WTC11 (cell line): ENCODE data around the gene ICA1. TPM values are rescaled to one million over a fixed set of nuclear protein-coding genes. Genes with fewer than 3 reads are reported as not detected.

ENCODE experiments used
- ATAC-seq: fragments of 200-7000 bp; cut with Tn5 transposase; 2 replicates; pipeline ENCODE4 v1.10.0; 2021; ENCODE audit warnings: mild to moderate bottlenecking, moderate library complexity
- CTCF ChIA-PET: fragments of 300-600 bp; sonication (Branson Sonifier 250); formaldehyde crosslinking; loops from one replicate; lab custom pipeline; 2021; ENCODE audit warnings: antibody characterized with exemption; lab: Charles Lee
- POLR2A ChIA-PET: fragments of 350-600 bp; sonication (Branson Sonifier 250); formaldehyde crosslinking; loops from one replicate; lab custom pipeline; 2021; ENCODE audit warnings: antibody characterized with exemption; lab: Charles Lee
- DNase-seq: peaks from one replicate; pipeline ENCODE4 v3.0.0; 2021; ENCODE audit warnings: low spot score
- H3K27ac Mint-ChIP-seq: 2 replicates; pipeline ENCODE4 v1.8.0; 2021; ENCODE audit warnings: mixed read lengths
- H3K27me3 Mint-ChIP-seq: 2 replicates; pipeline ENCODE4 v1.8.0; 2021; ENCODE audit warnings: low read depth, mild to moderate bottlenecking, moderate library complexity, mixed read lengths
- H3K36me3 Mint-ChIP-seq: 2 replicates; pipeline ENCODE4 v1.8.0; 2021; ENCODE audit warnings: mixed read lengths
- H3K4me1 Mint-ChIP-seq: 2 replicates; pipeline ENCODE4 v1.8.0; 2022; ENCODE audit warnings: mixed read lengths
- H3K4me3 Mint-ChIP-seq: 2 replicates; pipeline ENCODE4 v1.8.0; 2021; ENCODE audit warnings: mild to moderate bottlenecking, moderate library complexity, mixed read lengths
- H3K9me3 Mint-ChIP-seq: 2 replicates; pipeline ENCODE4 v1.8.0; 2021; ENCODE audit warnings: mixed read lengths
- ATF1 ChIP-seq: sonication (generic); formaldehyde crosslinking; IDR thresholded peaks from 2 replicates; pipeline ENCODE4 v1.8.1; 2023; ENCODE audit warnings: mild to moderate bottlenecking, moderate library complexity, missing genetic modification reagents
- CBFB ChIP-seq: sonication (generic); formaldehyde crosslinking; IDR thresholded peaks from 2 replicates; pipeline ENCODE4 v1.8.1; 2022; ENCODE audit warnings: mild to moderate bottlenecking, low read depth, missing genetic modification reagents
- CREB1 ChIP-seq: sonication (generic); formaldehyde crosslinking; IDR thresholded peaks from 2 replicates; pipeline ENCODE4 v1.8.0; 2023; ENCODE audit warnings: mild to moderate bottlenecking, missing genetic modification reagents
- ELF4 ChIP-seq: sonication (generic); formaldehyde crosslinking; IDR thresholded peaks from 2 replicates; pipeline ENCODE4 v1.8.1; 2022; ENCODE audit warnings: low read depth, mild to moderate bottlenecking, moderate library complexity, missing genetic modification reagents
- ESRRA ChIP-seq: sonication (generic); formaldehyde crosslinking; IDR thresholded peaks from 2 replicates; pipeline ENCODE4 v1.8.1; 2022; ENCODE audit warnings: mild to moderate bottlenecking, missing genetic modification reagents, borderline replicate concordance
- IRF2 ChIP-seq: sonication (generic); formaldehyde crosslinking; IDR thresholded peaks from 2 replicates; pipeline ENCODE4 v1.8.0; 2022; ENCODE audit warnings: low read depth, missing genetic modification reagents, borderline replicate concordance
- KAT7 ChIP-seq: sonication (generic); formaldehyde crosslinking; IDR thresholded peaks from 2 replicates; pipeline ENCODE4 v1.8.1; 2023; ENCODE audit warnings: missing genetic modification reagents, mild to moderate bottlenecking, borderline replicate concordance
- OVOL2 ChIP-seq: fragments of 250-450 bp; sonication (Bioruptor Pico); IDR thresholded peaks from 2 replicates; pipeline ENCODE4 v1.9.0; 2021; ENCODE audit warnings: mild to moderate bottlenecking, borderline replicate concordance
- PRRX2 ChIP-seq: fragments of 250-450 bp; sonication (Bioruptor Pico); IDR thresholded peaks from 2 replicates; pipeline ENCODE4 v1.8.0; 2021; ENCODE audit warnings: mild to moderate bottlenecking
- RELA ChIP-seq: sonication (generic); formaldehyde crosslinking; IDR thresholded peaks from 2 replicates; pipeline ENCODE4 v1.8.1; 2022; ENCODE audit warnings: missing genetic modification reagents, mild to moderate bottlenecking, borderline replicate concordance
- SMAD3 ChIP-seq: sonication (generic); formaldehyde crosslinking; IDR thresholded peaks from 2 replicates; pipeline ENCODE4 v1.8.0; 2022; ENCODE audit warnings: missing genetic modification reagents, mild to moderate bottlenecking, borderline replicate concordance
- ZNF263 ChIP-seq: sonication (generic); formaldehyde crosslinking; IDR thresholded peaks from 2 replicates; pipeline ENCODE4 v1.8.1; 2022; ENCODE audit warnings: low read depth, mild to moderate bottlenecking, moderate library complexity, missing genetic modification reagents
- ZNF396 ChIP-seq: fragments of 250-450 bp; sonication (Bioruptor Pico); IDR thresholded peaks from 2 replicates; pipeline ENCODE4 v1.8.0; 2021; ENCODE audit warnings: mild to moderate bottlenecking, moderate library complexity, borderline replicate concordance
- total RNA-seq: library from RNA; stranded (reverse); gene quantifications from 3 replicates; pipeline ENCODE4 v1.2.3, GENCODE V29; 2021
- TF ChIP-seq, protein P1 (sequence below): fragments of 250-450 bp; sonication (Bioruptor Pico); IDR thresholded peaks from 2 replicates; pipeline ENCODE4 v1.9.0; 2021; ENCODE audit warnings: moderate library complexity, mild to moderate bottlenecking, inconsistent platforms, borderline replicate concordance
- TF ChIP-seq, protein P2 (sequence below): sonication (generic); formaldehyde crosslinking; IDR thresholded peaks from 2 replicates; pipeline ENCODE4 v1.8.1; 2023; ENCODE audit warnings: mild to moderate bottlenecking, moderate library complexity, missing genetic modification reagents
- TF ChIP-seq, protein P3 (sequence below): sonication (generic); formaldehyde crosslinking; IDR thresholded peaks from 2 replicates; pipeline ENCODE4 v1.8.1; 2022; ENCODE audit warnings: low read depth, mild to moderate bottlenecking, moderate library complexity, missing genetic modification reagents, borderline replicate concordance
- TF ChIP-seq, protein P4 (sequence below): sonication (generic); formaldehyde crosslinking; IDR thresholded peaks from 2 replicates; pipeline ENCODE4 v1.8.0; 2023; ENCODE audit warnings: missing genetic modification reagents, mild to moderate bottlenecking, borderline replicate concordance
- TF ChIP-seq, protein P5 (sequence below): sonication (generic); formaldehyde crosslinking; IDR thresholded peaks from 2 replicates; pipeline ENCODE4 v1.8.1; 2023; ENCODE audit warnings: mild to moderate bottlenecking, missing genetic modification reagents, moderate library complexity
- TF ChIP-seq, protein P6 (sequence below): sonication (generic); formaldehyde crosslinking; IDR thresholded peaks from 2 replicates; pipeline ENCODE4 v1.8.0; 2022; ENCODE audit warnings: mild to moderate bottlenecking, missing genetic modification reagents
- TF ChIP-seq, protein P7 (sequence below): sonication (generic); formaldehyde crosslinking; conservative IDR thresholded peaks from 2 replicates; pipeline ENCODE4 v1.8.1; 2022; ENCODE audit warnings: mild to moderate bottlenecking, missing genetic modification reagents
- TF ChIP-seq, protein P8 (sequence below): sonication (generic); formaldehyde crosslinking; IDR thresholded peaks from 2 replicates; pipeline ENCODE4 v1.8.1; 2022; ENCODE audit warnings: low read depth, missing genetic modification reagents, borderline replicate concordance

Gene ICA1
- total RNA-seq, 1 experiment from 2014 or later, result 31.2 TPM

DNA sequence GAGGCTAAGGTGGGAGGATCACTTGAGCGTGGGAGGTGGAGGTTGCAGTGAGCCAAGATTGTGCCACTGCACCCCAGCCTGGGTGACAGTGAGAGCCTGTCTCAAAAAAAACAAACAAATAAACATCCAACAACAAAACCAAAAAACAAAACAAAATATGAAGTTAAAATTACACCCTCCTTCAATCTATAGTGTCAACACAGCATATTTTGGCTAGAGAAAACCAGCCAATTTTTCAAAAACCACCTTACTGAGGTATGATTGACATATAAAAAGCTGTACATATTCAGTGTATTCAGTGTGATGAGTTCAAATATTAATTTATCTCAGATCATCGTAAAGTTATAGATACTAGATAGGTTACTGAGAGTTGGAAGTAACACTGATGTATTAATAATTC lies 102.4 kb downstream of the ICA1 start (continued):
- TF ChIP-seq, protein P1, sequence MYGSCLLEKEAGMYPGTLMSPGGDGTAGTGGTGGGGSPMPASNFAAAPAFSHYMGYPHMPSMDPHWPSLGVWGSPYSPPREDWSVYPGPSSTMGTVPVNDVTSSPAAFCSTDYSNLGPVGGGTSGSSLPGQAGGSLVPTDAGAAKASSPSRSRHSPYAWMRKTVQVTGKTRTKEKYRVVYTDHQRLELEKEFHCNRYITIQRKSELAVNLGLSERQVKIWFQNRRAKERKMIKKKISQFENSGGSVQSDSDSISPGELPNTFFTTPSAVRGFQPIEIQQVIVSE (CRISPR knock-in tag), result no peak
- TF ChIP-seq RELA (CRISPR knock-in tag) (no peak), ZNF396 (CRISPR knock-in tag) (no peak)
- TF ChIP-seq, protein P2, sequence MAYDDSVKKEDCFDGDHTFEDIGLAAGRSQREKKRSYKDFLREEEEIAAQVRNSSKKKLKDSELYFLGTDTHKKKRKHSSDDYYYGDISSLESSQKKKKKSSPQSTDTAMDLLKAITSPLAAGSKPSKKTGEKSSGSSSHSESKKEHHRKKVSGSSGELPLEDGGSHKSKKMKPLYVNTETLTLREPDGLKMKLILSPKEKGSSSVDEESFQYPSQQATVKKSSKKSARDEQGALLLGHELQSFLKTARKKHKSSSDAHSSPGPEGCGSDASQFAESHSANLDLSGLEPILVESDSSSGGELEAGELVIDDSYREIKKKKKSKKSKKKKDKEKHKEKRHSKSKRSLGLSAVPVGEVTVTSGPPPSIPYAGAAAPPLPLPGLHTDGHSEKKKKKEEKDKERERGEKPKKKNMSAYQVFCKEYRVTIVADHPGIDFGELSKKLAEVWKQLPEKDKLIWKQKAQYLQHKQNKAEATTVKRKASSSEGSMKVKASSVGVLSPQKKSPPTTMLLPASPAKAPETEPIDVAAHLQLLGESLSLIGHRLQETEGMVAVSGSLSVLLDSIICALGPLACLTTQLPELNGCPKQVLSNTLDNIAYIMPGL (CRISPR knock-in tag), result no peak

DNA sequence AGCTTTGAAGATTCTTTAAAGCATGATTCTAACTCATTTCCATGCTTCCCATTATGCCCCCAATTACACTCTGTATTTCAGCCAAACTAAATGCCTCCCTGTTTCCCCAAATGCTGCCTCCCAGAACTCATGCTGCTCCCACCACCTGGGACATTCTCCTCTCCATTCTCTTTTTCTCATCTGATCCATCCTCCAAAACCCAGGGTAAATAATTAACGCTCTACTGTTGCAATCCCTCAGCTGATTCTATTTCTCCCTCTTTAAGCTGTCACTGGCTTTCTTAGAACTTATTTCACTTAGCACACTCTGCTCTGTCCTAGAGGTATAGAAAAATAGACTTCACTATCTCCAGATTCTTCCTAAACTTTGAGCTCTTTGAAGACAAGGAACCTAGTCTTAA lies 104.7 kb downstream of the ICA1 start:
- peaks cover 19% of the 10 kb centered on the region for H3K36me3 Mint-ChIP-seq
- POLR2A ChIA-PET, result no interaction called here

DNA sequence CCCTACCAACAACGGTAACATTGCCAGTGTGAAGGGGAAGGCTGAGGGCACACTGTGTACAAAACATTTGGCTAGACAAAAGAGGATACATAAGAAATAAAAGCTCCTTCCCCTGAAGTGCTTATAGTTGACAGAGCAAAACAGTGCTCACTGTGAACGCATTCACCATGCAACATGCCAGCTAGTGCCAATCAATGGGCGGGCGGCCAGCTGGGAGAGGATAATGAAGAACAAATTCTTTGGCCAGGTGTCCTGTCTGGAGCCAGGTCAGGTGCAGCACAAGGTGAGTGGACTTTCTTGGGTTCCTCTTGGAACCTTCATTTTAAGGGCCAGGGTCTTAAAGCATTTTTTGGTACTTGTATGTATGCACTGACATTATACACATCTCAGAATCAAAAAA lies 106.1 kb downstream of the ICA1 start:
- no peak for ATAC-seq
- H3K27ac Mint-ChIP-seq, result no peak overlapping the region
- H3K4me1 Mint-ChIP-seq, result peaks cover 15% of the 10 kb centered on the region
- peaks cover 19% of the 10 kb centered on the region for H3K36me3 Mint-ChIP-seq
- DNase-seq, result no peak
- H3K4me3 Mint-ChIP-seq, result no peak overlapping the region
- TF ChIP-seq, protein P3, sequence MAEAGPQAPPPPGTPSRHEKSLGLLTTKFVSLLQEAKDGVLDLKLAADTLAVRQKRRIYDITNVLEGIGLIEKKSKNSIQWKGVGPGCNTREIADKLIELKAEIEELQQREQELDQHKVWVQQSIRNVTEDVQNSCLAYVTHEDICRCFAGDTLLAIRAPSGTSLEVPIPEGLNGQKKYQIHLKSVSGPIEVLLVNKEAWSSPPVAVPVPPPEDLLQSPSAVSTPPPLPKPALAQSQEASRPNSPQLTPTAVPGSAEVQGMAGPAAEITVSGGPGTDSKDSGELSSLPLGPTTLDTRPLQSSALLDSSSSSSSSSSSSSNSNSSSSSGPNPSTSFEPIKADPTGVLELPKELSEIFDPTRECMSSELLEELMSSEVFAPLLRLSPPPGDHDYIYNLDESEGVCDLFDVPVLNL, result no peak
- TF ChIP-seq CREB1 (no peak), ESRRA (CRISPR knock-in tag) (no peak), OVOL2 (CRISPR knock-in tag) (no peak), KAT7 (no peak), IRF2 (no peak), CBFB (CRISPR knock-in tag) (no peak)
- TF ChIP-seq, protein P4, sequence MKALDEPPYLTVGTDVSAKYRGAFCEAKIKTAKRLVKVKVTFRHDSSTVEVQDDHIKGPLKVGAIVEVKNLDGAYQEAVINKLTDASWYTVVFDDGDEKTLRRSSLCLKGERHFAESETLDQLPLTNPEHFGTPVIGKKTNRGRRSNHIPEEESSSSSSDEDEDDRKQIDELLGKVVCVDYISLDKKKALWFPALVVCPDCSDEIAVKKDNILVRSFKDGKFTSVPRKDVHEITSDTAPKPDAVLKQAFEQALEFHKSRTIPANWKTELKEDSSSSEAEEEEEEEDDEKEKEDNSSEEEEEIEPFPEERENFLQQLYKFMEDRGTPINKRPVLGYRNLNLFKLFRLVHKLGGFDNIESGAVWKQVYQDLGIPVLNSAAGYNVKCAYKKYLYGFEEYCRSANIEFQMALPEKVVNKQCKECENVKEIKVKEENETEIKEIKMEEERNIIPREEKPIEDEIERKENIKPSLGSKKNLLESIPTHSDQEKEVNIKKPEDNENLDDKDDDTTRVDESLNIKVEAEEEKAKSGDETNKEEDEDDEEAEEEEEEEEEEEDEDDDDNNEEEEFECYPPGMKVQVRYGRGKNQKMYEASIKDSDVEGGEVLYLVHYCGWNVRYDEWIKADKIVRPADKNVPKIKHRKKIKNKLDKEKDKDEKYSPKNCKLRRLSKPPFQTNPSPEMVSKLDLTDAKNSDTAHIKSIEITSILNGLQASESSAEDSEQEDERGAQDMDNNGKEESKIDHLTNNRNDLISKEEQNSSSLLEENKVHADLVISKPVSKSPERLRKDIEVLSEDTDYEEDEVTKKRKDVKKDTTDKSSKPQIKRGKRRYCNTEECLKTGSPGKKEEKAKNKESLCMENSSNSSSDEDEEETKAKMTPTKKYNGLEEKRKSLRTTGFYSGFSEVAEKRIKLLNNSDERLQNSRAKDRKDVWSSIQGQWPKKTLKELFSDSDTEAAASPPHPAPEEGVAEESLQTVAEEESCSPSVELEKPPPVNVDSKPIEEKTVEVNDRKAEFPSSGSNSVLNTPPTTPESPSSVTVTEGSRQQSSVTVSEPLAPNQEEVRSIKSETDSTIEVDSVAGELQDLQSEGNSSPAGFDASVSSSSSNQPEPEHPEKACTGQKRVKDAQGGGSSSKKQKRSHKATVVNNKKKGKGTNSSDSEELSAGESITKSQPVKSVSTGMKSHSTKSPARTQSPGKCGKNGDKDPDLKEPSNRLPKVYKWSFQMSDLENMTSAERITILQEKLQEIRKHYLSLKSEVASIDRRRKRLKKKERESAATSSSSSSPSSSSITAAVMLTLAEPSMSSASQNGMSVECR (CRISPR knock-in tag), result no peak
- TF ChIP-seq, protein P5, sequence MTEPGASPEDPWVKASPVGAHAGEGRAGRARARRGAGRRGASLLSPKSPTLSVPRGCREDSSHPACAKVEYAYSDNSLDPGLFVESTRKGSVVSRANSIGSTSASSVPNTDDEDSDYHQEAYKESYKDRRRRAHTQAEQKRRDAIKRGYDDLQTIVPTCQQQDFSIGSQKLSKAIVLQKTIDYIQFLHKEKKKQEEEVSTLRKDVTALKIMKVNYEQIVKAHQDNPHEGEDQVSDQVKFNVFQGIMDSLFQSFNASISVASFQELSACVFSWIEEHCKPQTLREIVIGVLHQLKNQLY (CRISPR knock-in tag), result no peak
- TF ChIP-seq, protein P1 (CRISPR knock-in tag), result no peak
- TF ChIP-seq, protein P6, sequence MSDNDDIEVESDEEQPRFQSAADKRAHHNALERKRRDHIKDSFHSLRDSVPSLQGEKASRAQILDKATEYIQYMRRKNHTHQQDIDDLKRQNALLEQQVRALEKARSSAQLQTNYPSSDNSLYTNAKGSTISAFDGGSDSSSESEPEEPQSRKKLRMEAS (CRISPR knock-in tag), result no peak
- TF ChIP-seq, all 79 proteins: peak for 0
- Mint-ChIP-seq H3K27me3 (no peaks in the 10 kb centered on the region), H3K9me3 (peaks cover 13% of the 10 kb centered on the region)
- ChIA-PET POLR2A (no interaction called here), CTCF (no interaction called here)

More for the DNA sequence above, 104.7 kb downstream of the ICA1 start:
- Mint-ChIP-seq H3K9me3 (peaks cover 11% of the 10 kb centered on the region), H3K4me3 (no peak overlapping the region), H3K27me3 (no peaks in the 10 kb centered on the region)
- DNase-seq, result no peak
- TF ChIP-seq ELF4 (CRISPR knock-in tag), result no peak
- no peak for TF ChIP-seq PRRX2
- TF ChIP-seq ATF1, result no peak
- TF ChIP-seq ZNF396 (CRISPR knock-in tag), result no peak
- no peak for TF ChIP-seq SMAD3 (CRISPR knock-in tag)
- TF ChIP-seq, protein P7, sequence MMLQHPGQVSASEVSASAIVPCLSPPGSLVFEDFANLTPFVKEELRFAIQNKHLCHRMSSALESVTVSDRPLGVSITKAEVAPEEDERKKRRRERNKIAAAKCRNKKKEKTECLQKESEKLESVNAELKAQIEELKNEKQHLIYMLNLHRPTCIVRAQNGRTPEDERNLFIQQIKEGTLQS, result no peak
- no peak for TF ChIP-seq ZNF263
- TF ChIP-seq, protein P8, sequence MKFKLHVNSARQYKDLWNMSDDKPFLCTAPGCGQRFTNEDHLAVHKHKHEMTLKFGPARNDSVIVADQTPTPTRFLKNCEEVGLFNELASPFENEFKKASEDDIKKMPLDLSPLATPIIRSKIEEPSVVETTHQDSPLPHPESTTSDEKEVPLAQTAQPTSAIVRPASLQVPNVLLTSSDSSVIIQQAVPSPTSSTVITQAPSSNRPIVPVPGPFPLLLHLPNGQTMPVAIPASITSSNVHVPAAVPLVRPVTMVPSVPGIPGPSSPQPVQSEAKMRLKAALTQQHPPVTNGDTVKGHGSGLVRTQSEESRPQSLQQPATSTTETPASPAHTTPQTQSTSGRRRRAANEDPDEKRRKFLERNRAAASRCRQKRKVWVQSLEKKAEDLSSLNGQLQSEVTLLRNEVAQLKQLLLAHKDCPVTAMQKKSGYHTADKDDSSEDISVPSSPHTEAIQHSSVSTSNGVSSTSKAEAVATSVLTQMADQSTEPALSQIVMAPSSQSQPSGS, result no peak
- TF ChIP-seq, all 79 proteins: peak for 0
- no peak for ATAC-seq
- CTCF ChIA-PET, result interaction anchor here (1.5 kb wide), 1 partner anchor 139 kb away, joined by 3 read pairs; no protein-coding TSS in a partner anchor
- no peak overlapping the region for H3K27ac Mint-ChIP-seq
- peaks cover 24% of the 10 kb centered on the region for H3K4me1 Mint-ChIP-seq
